ENCODE measurements around the gene NIT1.

Gene NIT1

DNA sequence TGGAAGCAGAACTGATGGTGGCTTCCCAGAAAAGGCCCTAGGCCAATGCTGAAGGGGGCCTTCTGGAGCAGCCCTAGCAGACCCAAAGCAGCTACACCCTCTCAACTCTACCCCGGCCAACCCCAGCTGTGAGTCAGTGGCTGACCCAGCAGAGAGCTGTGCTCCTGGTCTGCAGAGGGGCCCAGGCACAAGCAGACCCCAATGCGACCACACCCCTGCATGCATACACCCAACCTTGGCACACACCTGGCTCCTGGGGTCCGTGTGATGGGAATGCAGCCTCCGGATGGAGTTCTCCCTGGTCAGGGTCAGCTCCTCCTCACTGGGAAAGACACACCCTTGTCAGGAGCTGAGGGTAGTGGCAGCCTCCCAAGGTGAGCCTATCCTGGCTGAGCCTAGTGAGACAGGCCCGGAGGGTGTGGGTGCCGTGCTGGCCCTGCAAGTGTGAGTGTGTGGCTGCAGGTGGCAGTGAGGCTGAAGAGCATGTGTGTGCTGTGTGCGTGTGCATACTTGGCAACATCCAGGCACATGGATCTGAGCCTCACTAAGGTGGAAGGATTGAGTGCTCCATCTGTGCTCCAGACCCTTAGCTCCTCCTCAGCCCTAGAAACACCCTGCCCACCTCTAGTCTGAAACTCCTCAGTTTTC is 44.3 kb upstream of the NIT1 start:
- TF ChIP-seq ZBTB7A (IDR thresholded peaks at IDR 0.05; ENCODE audit: low read depth) (no peak), NFIC (IDR thresholded peaks at IDR 0.05) (no peak), RAD21 (IDR thresholded peaks at IDR 0.05; ENCODE audit: low read depth) (no peak), CEBPB (IDR thresholded peaks at IDR 0.05) (no peak), TCF12 (IDR thresholded peaks at IDR 0.05; ENCODE audit: low read depth) (no peak), FOXM1 (IDR thresholded peaks at IDR 0.05; ENCODE audit: borderline replicate concordance, low read depth) (no peak), CREB1 (IDR thresholded peaks at IDR 0.05; ENCODE audit: low read depth) (no peak), TEAD4 (IDR thresholded peaks at IDR 0.05) (no peak), EP300 (IDR thresholded peaks at IDR 0.05; ENCODE audit: borderline replicate concordance) (no peak), EGR1 (IDR thresholded peaks at IDR 0.05) (no peak), YY1 (IDR thresholded peaks at IDR 0.05; ENCODE audit: low read depth) (no peak), TAF1 (IDR thresholded peaks at IDR 0.05; ENCODE audit: low read depth) (no peak)
- TF ChIP-seq, protein P1, sequence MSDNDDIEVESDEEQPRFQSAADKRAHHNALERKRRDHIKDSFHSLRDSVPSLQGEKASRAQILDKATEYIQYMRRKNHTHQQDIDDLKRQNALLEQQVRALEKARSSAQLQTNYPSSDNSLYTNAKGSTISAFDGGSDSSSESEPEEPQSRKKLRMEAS (IDR thresholded peaks at IDR 0.05), result no peak
- TF ChIP-seq, protein P2, sequence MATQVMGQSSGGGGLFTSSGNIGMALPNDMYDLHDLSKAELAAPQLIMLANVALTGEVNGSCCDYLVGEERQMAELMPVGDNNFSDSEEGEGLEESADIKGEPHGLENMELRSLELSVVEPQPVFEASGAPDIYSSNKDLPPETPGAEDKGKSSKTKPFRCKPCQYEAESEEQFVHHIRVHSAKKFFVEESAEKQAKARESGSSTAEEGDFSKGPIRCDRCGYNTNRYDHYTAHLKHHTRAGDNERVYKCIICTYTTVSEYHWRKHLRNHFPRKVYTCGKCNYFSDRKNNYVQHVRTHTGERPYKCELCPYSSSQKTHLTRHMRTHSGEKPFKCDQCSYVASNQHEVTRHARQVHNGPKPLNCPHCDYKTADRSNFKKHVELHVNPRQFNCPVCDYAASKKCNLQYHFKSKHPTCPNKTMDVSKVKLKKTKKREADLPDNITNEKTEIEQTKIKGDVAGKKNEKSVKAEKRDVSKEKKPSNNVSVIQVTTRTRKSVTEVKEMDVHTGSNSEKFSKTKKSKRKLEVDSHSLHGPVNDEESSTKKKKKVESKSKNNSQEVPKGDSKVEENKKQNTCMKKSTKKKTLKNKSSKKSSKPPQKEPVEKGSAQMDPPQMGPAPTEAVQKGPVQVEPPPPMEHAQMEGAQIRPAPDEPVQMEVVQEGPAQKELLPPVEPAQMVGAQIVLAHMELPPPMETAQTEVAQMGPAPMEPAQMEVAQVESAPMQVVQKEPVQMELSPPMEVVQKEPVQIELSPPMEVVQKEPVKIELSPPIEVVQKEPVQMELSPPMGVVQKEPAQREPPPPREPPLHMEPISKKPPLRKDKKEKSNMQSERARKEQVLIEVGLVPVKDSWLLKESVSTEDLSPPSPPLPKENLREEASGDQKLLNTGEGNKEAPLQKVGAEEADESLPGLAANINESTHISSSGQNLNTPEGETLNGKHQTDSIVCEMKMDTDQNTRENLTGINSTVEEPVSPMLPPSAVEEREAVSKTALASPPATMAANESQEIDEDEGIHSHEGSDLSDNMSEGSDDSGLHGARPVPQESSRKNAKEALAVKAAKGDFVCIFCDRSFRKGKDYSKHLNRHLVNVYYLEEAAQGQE (IDR thresholded peaks at IDR 0.05; ENCODE audit: low read depth), result no peak
- TF ChIP-seq, protein P3, sequence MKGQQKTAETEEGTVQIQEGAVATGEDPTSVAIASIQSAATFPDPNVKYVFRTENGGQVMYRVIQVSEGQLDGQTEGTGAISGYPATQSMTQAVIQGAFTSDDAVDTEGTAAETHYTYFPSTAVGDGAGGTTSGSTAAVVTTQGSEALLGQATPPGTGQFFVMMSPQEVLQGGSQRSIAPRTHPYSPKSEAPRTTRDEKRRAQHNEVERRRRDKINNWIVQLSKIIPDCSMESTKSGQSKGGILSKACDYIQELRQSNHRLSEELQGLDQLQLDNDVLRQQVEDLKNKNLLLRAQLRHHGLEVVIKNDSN (IDR thresholded peaks at IDR 0.05), result no peak

DNA sequence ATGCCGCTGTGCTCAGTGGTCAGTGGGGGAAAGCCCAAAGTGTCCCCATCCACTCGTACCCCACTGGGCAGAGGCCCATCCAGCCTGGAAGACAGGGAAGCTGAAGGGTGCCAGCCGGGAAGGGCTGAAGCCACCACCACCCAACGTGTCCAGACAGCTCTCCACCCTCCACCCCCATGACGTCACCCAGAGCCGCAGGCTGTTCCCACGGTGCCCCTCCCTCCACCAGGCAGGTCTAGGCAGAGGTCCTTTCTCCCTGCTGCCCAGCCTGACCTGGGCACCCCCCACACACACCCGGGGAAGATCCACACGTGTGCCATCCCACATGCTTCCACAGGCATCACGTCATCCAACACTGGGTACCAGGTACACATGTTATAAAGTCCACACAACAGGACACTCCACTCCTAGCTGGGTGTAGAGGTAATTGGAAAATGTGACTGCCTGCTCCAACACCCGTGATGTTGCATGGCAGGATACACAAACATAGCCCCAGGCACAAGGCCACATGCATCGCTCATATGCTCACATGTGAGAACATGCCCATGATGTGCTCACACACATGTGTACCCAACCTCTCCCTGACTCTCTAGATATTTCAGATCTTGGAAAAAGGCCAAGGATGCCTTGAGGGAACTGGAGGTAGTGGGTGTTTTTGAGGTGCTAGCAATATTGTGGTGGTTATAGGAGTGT is 43.1 kb upstream of the NIT1 start:
- no peak for TF ChIP-seq RAD21 (IDR thresholded peaks at IDR 0.05; ENCODE audit: low read depth)
- no peak for TF ChIP-seq EGR1 (IDR thresholded peaks at IDR 0.05)
- TF ChIP-seq, protein P3 (IDR thresholded peaks at IDR 0.05), result no peak
- no peak for TF ChIP-seq YY1 (IDR thresholded peaks at IDR 0.05; ENCODE audit: low read depth)
- TF ChIP-seq, protein P1 (IDR thresholded peaks at IDR 0.05), result no peak
- TF ChIP-seq TEAD4 (IDR thresholded peaks at IDR 0.05), result no peak
- no peak for TF ChIP-seq TCF12 (IDR thresholded peaks at IDR 0.05; ENCODE audit: low read depth)
- no peak for TF ChIP-seq CEBPB (IDR thresholded peaks at IDR 0.05)
- TF ChIP-seq ZBTB7A (IDR thresholded peaks at IDR 0.05; ENCODE audit: low read depth), result no peak
- TF ChIP-seq FOXM1 (IDR thresholded peaks at IDR 0.05; ENCODE audit: borderline replicate concordance, low read depth), result no peak
- no peak for TF ChIP-seq NFIC (IDR thresholded peaks at IDR 0.05)

DNA sequence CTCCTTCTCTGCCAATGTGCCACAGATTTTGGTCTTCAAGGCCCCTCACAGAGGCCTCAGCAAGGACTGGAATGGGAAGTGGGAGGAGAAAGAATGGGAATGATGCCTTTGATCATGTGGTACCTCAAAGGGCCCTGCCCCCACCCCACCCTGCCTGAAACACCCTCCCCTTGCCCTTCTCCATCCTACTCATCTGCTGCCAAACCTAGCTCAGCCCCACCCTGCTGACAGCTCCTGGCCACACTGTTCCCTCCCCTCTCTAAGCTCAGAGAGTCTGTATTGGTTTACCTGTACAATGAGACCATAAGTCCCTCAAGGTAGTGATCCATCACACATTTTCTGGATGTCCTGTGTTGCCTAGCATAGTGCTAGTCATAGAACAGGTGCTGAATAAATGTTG is 41.5 kb upstream of the NIT1 start:
- TF ChIP-seq TCF12 (IDR thresholded peaks at IDR 0.05; ENCODE audit: low read depth) (no peak), RAD21 (IDR thresholded peaks at IDR 0.05; ENCODE audit: low read depth) (no peak), EP300 (IDR thresholded peaks at IDR 0.05; ENCODE audit: borderline replicate concordance) (no peak), CEBPB (IDR thresholded peaks at IDR 0.05) (no peak), YY1 (IDR thresholded peaks at IDR 0.05; ENCODE audit: low read depth) (no peak)

DNA sequence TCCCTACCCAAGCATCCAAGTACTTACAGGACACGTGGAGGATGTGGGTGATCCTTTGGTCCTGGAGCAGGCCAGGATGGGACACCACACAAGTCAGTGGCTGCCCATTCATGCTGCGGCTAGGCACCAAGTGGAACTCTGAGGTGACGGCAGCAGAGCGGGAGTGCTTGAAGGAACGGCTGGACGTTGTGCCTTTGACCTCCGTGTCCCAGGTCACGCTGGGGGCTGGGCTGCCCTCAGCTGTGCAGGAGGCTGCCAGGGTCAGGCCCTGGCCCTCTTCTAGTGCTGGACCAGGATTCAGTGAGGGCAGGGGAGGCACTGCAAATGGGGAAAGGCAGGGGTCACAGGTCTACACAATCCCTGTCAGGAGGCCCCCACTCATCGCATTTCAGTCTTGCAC is 40.5 kb upstream of the NIT1 start:
- no peak for TF ChIP-seq ZBTB7A (IDR thresholded peaks at IDR 0.05; ENCODE audit: low read depth)
- TF ChIP-seq CREB1 (IDR thresholded peaks at IDR 0.05; ENCODE audit: low read depth), result no peak
- TF ChIP-seq EGR1 (IDR thresholded peaks at IDR 0.05), result no peak
- TF ChIP-seq TCF12 (IDR thresholded peaks at IDR 0.05; ENCODE audit: low read depth), result no peak
- TF ChIP-seq YY1 (IDR thresholded peaks at IDR 0.05; ENCODE audit: low read depth), result no peak
- TF ChIP-seq CEBPB (IDR thresholded peaks at IDR 0.05), result no peak
- TF ChIP-seq, protein P3 (IDR thresholded peaks at IDR 0.05), result no peak
- TF ChIP-seq EP300 (IDR thresholded peaks at IDR 0.05; ENCODE audit: borderline replicate concordance), result no peak
- TF ChIP-seq, protein P2 (IDR thresholded peaks at IDR 0.05; ENCODE audit: low read depth), result no peak
- no peak for TF ChIP-seq NFIC (IDR thresholded peaks at IDR 0.05)
- no peak for TF ChIP-seq TAF1 (IDR thresholded peaks at IDR 0.05; ENCODE audit: low read depth)
- TF ChIP-seq, protein P1 (IDR thresholded peaks at IDR 0.05), result no peak
- TF ChIP-seq RAD21 (IDR thresholded peaks at IDR 0.05; ENCODE audit: low read depth), result no peak
- TF ChIP-seq TEAD4 (IDR thresholded peaks at IDR 0.05), result no peak
- no peak for TF ChIP-seq FOXM1 (IDR thresholded peaks at IDR 0.05; ENCODE audit: borderline replicate concordance, low read depth)
